Panc1 (cell line): ENCODE data around the gene GALNTL6. TPM values are rescaled to one million over a fixed set of nuclear protein-coding genes. Genes with fewer than 3 reads are reported as not detected.

Experiments
- ATAC-seq: fragments of 200-7000 bp; cut with Tn5 transposase; 2 replicates; pipeline ENCODE4 v1.9.1; 2020; ENCODE audit warnings: mild to moderate bottlenecking, moderate library complexity
- BruUV-seq: library from RNA; stranded (reverse); fragments of 400-500 nt; replicated peaks from 2 replicates; lab custom pipeline; 2021; lab: Mats Ljungman, UMichigan
- CTCF ChIA-PET: fragments of 300-600 bp; sonication (Branson Sonifier 250); formaldehyde crosslinking; loops from one replicate; lab custom pipeline; 2022; ENCODE audit warnings: antibody characterized with exemption; lab: Charles Lee
- POLR2A ChIA-PET: fragments of 300-600 bp; sonication (Branson Sonifier 250); formaldehyde crosslinking; loops from one replicate; lab custom pipeline; 2022; ENCODE audit warnings: antibody characterized with exemption; lab: Charles Lee
- DNase-seq: peaks from one replicate; pipeline ENCODE4 v3.0.0-alpha.2; 2010; ENCODE audit warnings: low read depth, low spot score
- H3K27ac ChIP-seq: 2 replicates; pipeline ENCODE4 v1.5.1; 2011; ENCODE audit warnings: mild to moderate bottlenecking, low read length, inconsistent platforms
- H3K27me3 ChIP-seq: fragments of 200-500 bp; sonication (Bioruptor generic); 2 replicates; pipeline ENCODE4 v1.6.0; 2014; ENCODE audit warnings: low read length, inconsistent platforms; ENCODE audit not compliant: control insufficient read depth, insufficient read depth
- H3K36me3 ChIP-seq: fragments of 200-500 bp; sonication (Bioruptor generic); 2 replicates; pipeline ENCODE4 v1.5.1; 2014; ENCODE audit warnings: inconsistent platforms, mild to moderate bottlenecking, low read length, moderate library complexity; ENCODE audit not compliant: control insufficient read depth, insufficient read depth
- H3K4me1 ChIP-seq: 2 replicates; pipeline ENCODE4 v1.5.1; 2011; ENCODE audit warnings: inconsistent platforms, mild to moderate bottlenecking, low read length, moderate library complexity; ENCODE audit not compliant: control insufficient read depth, insufficient read depth
- H3K4me3 ChIP-seq, 2 experiments: 2 replicates each; pipeline ENCODE4 v1.5.1; 2011 to 2012; ENCODE audit warnings: low read depth in 2 of 2, low read length in 2 of 2, mild to moderate bottlenecking in 2 of 2, inconsistent platforms in 1 of 2, moderate library complexity in 1 of 2
- H3K9me3 ChIP-seq: fragments of 200-500 bp; sonication (Bioruptor generic); 2 replicates; pipeline ENCODE4 v1.5.1; 2014; ENCODE audit warnings: low read depth, mild to moderate bottlenecking, inconsistent platforms, low read length, moderate library complexity; ENCODE audit not compliant: control insufficient read depth, insufficient read depth
- CTCF ChIP-seq: fragments of 450-650 bp; IDR thresholded peaks from 2 replicates; pipeline ENCODE4 v1.5.1; 2017; ENCODE audit warnings: mild to moderate bottlenecking
- POLR2AphosphoS5 ChIP-seq: IDR thresholded peaks from 2 replicates; pipeline ENCODE4 v1.6.1; 2012; ENCODE audit warnings: mild to moderate bottlenecking, low read depth, low read length, moderate library complexity
- REST ChIP-seq, 2 experiments: IDR thresholded peaks; 2 replicates each; pipeline ENCODE4 v1.6.1; 2011 to 2012; ENCODE audit warnings: low read depth in 2 of 2, control low read depth in 1 of 2, low read length in 1 of 2, mild to moderate bottlenecking in 1 of 2, moderate library complexity in 1 of 2; ENCODE audit not compliant: insufficient read depth in 1 of 2
- SIN3A ChIP-seq: IDR thresholded peaks from 2 replicates; pipeline ENCODE4 v1.6.1; 2012; ENCODE audit warnings: low read depth, mild to moderate bottlenecking, low read length, moderate library complexity, borderline replicate concordance; ENCODE audit not compliant: insufficient read depth
- TCF7L2 ChIP-seq: IDR thresholded peaks from 2 replicates; pipeline ENCODE4 v1.6.1; 2011; ENCODE audit warnings: mild to moderate bottlenecking, low read depth, low read length, inconsistent platforms
- in situ Hi-C: cut with HindIII; loops from 2 replicates; pipeline ENCODE4 v1.10.0; 2016; ENCODE audit warnings: low sequenced_read_pairs, low pct_unique_long_range_greater_than_20kb
- intact Hi-C: fragments of 100-400 bp; cut with micrococcal nuclease; formaldehyde crosslinking; loops from one replicate; pipeline ENCODE4 v1.10.0; 2022; ENCODE audit not compliant: unreplicated experiment
- total RNA-seq: library from RNA; stranded (reverse); gene quantifications from one replicate; pipeline ENCODE4 v1.2.1, GENCODE V29; 2021; ENCODE audit not compliant: unreplicated experiment

GALNTL6 gene
- total RNA-seq, 1 experiment from 2014 or later, result not detected

- no peak for TF ChIP-seq POLR2AphosphoS5
- no peak for TF ChIP-seq TCF7L2
- no peak for TF ChIP-seq SIN3A
- no peak for TF ChIP-seq CTCF
- no peak for TF ChIP-seq REST (IDR thresholded peaks at IDR 0.05; ENCODE audit: insufficient read depth in 1 of 2, low read depth in 2 of 2, low read length in 1 of 2)
Measured at GRCh38 chr4:172142281-172142741, 329.1 kb downstream of the GALNTL6 start.

GRCh38 chr4:172143605-172144314 lies 330.6 kb downstream of the GALNTL6 start:
- BruUV-seq, result no TSS peak
- DNase-seq (no peak), ATAC-seq (no peak)
- no peak for TF ChIP-seq CTCF
- TF ChIP-seq SIN3A, result no peak
- TF ChIP-seq POLR2AphosphoS5, result no peak
- TF ChIP-seq REST (IDR thresholded peaks at IDR 0.05; ENCODE audit: insufficient read depth in 1 of 2, low read depth in 2 of 2, low read length in 1 of 2), result no peak
- TF ChIP-seq TCF7L2, result no peak
- no peak overlapping the region for H3K4me3 ChIP-seq
- H3K27me3 ChIP-seq, result no peaks in the 10 kb centered on the region
- ChIA-PET POLR2A (no interaction called here), CTCF (no interaction called here)
- no peaks in the 10 kb centered on the region for H3K9me3 ChIP-seq
- no peaks in the 10 kb centered on the region for H3K4me1 ChIP-seq
- H3K27ac ChIP-seq, result no peak overlapping the region
- in situ Hi-C loops, result no loop called here
- intact Hi-C loops, result no loop called here
- H3K36me3 ChIP-seq, result no peaks in the 10 kb centered on the region

More at GRCh38 chr4:172142281-172142741, 329.1 kb downstream of the GALNTL6 start:
- H3K9me3 ChIP-seq, result no peaks in the 10 kb centered on the region
- no peaks in the 10 kb centered on the region for H3K27me3 ChIP-seq
- ChIA-PET CTCF (no interaction called here), POLR2A (no interaction called here)
- no peak overlapping the region for H3K27ac ChIP-seq
- H3K4me3 ChIP-seq, result no peak overlapping the region
- no TSS peak for BruUV-seq
- DNase-seq, result no peak
- ATAC-seq, result no peak
- in situ Hi-C loops (no loop called here), intact Hi-C loops (no loop called here)
- H3K4me1 ChIP-seq, result no peaks in the 10 kb centered on the region
- no peaks in the 10 kb centered on the region for H3K36me3 ChIP-seq
